DMS79 (cell line): ENCODE measurements around the gene CDK14.
"Not testable (repeated sequence)": the region's sequence is repeated elsewhere in the genome, so short reads cannot be mapped to it uniquely, and the experiment has no call there.

ENCODE experiments used
- DNase-seq: peaks from one replicate; lab custom pipeline; 2025; lab: John Stamatoyannopoulos, UW

The CDK14 gene

DNA sequence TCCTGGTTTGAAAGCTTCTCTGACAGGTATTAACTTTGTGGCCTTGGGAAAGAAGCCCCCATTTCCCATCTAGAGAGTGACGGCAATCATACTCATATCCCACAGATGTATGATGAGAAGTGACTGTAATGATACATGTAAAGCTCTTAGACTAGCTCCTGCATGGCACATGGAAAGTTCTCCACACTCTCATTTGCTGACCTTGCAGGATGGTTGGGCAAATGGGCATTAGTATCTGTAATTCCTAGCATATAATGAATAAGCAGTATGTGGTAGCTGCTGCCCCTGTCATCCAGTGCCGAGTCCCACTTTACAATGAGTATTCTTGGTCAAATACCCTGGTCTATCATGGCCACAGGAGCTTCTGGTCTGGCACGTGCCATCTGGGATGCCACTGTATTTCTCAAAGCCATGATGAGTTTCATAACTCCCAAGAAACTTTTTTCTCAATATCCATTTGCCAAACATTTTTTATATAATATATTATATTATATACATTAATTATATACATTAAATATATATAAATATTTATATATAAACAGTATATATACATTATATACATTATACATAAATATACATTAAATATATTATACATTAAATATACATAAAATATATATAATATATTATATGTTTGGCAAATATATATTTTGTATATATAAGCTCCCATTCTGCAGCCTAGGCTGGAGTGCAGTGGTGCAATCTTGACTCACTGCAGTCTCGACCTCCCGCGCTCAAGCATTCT, 561.6 kb downstream of the CDK14 start:
- no peak for DNase-seq

DNA sequence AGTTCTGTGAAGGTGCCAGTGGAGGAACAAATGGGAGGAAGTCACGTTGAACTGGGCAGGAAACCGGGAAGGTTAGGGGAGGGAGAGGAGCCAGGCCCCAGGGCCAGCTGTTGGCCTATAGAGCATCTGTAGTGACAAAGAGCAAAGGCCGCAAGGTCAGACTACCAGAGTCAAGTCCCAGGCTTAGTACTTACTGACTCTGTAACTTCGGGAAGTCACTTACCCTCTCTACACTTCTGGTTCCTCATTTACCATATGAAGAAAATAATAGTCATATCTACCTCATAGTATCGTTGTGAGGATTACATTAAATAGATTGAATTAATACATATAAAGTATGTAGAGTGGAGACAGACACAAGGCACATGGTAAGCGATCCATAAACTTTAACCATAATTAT, 566.3 kb downstream of the CDK14 start:
- DNase-seq: no peak

DNA sequence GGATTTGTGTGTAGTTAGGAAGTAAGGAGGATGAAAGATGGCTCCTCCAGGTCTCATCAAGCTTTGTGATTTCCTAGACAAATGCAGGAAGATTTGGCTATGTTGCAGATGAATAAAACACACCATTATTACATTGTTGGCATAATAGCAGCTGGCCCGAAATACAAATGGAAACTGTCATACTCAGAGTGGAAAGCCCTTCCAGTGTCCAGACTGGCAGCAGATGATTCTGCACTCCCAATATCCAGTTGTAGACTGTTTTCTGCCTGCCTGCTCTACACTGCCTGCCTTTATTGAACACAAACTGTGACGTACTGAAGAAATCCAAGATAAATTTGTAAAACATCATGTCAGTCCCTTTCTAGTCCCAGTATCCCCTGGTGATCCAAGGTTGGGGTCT, 568.4 kb downstream of the CDK14 start:
- no peak for DNase-seq

DNA sequence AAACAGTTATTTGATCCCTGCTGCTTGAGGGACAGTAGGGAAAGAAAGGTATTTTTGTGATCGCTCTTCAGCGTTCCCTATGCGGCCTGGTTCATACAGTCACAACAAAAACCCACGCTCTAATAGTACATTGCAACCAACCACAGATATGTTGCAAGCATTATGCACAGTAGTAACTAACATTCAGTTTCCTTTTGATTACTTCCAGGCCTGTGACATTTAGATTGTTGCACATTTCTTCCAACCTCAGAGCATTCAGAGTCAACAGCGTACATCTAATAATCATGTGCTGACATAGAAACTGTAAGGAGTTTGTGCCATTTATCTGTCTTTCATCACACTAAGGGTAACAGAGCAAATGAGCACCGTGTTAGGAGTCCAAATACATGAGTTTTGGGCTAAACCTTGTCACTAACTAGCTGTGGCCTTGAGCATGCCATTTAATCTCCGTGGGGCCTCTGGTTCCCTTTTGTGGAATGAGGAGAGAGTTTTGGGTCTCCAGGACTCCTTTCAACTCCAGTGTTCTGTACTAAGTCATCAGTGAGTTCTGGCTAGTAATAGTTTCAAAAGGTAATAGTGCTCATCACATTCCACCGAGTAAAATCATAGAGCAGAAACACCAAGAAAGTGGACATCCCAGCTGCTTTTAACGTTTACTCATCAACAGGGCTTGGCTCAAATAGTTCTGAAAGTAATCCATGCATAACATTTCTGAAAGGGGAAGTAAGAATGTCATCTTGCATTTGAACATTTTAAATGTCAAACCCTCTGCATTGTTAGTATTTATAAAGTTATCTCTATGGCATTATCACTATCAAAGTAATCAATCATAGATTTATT, 569.1 kb downstream of the CDK14 start:
- DNase-seq: no peak

DNA sequence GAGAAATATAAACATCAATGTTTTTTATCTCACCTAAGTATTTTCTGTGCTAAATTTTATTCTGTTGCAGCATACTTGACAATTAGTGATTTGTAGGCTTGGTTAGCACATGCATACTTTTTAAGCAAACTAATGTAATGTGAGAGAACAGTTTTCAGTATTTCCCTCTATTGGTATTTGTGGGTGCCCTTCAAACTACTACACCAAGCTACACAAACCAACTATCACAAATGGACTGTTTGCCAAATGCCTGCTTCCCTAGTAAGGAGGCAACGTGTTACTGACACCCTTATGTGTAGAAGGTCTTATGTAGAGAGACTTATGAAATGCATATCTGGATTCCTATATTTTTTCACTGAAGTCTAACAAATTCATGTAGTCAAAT, 569.7 kb downstream of the CDK14 start:
- no peak for DNase-seq

DNA sequence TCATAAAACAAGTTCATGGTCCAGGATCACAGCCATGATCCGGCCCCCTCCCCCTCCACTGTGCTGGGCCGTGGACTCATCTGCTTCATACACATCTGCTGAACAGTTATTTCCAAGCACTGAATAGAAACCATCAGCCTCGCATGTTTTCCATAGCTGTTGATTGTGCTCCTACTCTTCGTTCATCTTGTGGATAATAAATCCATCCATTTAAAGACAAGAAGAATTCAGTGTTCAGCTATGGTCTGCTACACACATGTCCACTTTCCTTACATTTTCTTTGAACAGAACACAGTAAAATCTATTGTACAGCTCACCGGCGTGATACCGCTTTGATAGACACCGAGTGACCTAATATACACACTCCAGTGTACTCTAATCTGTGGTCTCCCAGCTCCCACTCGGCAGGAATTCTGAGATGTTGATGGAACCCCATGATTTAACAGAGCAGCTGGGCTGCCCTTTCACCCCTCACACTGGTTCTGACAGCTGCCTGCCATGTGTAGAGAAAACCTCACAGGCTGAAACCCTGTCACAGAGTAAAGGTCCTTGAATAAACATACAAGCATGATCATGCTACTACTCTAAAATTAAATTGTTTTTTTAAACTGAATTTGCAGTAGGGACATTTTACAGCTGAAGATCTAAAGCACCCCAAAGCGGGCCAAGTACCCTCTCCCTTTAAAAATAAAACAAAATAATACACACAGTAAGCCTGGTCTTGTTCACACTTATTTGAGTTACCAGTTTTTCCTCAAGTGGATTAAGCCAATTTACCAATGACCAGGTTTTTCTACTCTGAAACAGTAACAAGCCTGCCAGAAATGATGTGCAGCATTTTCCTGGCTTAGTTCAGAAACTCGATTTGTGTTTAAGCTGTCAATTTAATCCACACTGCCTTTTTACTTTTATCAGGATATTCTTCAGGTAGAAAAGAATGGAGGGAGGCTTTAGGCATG, 573.0 kb downstream of the CDK14 start:
- DNase-seq: no peak

DNA sequence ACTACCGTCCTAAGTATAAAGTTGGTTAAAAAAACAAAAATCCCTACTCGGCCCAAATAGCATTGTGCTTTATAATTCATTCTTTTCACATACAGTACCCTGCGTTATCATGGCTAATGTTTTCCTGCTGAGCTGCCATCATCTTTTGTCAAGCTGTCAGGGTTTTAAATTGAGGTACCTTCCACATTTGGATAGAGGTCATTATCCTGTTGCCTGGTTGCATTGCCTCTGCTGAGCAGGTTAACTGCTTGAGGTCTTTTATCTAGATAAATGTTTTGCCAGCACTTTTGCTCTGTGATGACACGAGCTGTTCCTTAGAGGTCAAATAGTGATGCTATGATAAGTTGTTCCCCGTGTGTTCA, 573.7 kb downstream of the CDK14 start:
- no peak for DNase-seq

DNA sequence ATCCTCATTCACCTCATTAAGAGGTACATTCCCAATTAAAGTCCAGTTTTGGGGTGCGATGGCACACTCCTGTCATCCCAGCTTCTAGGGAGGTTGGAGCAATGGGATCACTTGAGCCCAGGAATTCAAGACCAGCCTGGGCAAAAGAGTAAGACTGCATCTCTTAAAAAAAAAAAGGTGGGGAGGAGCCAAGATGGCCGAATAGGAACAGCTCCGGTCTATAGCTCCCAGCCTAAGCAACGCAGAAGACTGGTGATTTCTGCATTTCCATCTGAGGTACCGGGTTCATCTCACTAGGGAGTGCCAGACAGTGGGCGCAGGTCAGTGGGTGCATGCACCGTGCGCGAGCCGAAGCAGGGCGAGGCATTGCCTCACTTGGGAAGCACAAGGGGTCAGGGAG, 577.1 kb downstream of the CDK14 start:
- not testable (repeated sequence) for DNase-seq

DNA sequence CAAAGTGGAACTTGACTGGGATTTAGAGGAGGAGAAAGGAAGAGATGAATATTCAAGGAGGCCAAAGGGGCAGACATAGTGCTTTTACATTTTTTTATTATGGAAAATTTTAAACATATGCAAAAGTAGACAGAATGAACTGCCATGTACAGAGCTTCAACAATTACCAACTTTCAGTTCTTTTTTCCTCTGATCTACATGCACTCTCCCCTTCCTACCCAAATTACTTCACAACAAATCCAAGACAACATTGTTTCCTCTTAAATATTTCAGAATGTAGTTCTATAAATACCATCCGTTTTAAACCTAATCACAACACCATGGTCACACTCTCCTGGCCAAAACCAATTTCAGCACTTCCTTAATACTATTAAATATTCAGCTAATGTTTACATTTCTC, 584.6 kb downstream of the CDK14 start:
- DNase-seq: no peak

DNA sequence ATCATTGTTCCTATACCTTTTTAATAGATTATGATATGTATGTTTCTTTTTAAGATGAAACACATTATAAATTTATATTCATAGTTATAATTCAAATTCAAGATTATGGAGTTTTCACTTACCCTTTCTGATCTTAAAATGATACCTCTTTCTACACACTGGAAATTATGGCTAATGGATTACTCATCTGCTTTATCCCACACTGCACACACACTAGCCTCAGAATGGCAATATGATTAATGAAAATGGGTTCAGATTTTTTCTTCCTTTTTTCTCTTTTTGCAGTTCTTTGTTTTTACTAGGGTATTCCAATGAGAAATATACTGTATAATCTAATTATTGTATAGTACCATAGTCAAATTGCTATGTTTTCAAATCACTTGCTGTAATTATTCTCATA, 585.8 kb downstream of the CDK14 start:
- no peak for DNase-seq

DNA sequence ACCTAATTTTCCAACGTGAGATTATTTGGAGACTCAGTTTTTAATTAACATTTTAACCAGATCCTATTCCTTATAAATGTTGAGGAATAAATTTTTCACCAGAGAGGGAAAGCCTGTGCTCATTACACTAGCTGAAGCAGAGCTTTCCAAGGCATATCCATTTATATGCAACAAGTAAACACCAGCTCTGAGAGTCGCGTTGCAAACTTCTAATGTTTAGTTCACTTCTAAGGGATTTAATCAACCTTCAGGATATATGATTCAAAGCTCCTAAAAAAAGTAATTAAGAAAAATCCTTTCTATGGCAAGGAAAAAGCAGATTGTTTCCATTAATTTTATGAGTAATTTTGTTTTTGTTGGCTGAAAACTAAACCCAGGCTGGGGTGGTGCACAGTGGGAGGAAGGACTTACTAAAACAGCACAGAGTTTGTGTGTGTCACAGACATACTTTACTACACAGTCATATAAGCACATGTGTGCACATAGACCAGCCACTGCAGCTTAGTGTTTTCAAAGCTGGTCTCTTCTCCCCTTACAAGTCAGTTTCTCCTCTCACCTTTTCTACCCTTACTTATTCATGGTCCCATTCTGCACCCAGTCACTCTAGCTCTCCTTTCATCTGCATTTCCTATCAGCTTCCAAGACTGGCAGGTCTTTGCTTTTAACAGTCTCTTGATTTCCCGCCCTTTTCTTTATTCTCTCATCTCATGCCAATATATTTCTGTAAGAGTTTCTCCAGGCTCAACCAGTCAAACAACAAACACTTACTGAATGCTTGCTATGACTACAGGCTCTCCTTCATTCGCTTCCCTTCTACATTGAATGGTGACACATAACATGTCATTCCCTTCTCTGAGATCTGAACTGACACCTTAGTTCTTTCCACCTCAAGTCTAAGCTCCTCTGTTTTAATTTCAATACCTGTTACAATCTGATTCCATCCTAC, 587.0 kb downstream of the CDK14 start:
- DNase-seq: no peak

DNA sequence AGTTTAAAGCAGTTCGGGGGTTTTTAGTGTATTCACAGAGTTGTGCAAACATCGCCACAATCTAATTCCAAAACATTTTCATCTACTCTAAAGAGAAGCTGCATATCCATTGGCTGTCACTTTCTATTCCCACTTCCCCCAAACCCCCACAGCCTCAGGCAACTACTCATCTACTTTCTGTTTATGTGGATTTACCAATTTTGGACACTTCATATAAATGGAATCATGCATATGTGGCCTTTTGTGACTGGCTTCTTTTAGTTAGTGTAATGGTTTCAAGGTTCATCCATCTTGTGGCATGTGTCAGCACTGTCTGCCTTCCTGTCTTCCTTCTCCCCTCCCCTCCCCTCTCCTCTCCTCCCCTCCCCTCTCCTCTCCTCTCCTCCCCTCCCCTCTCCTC, 589.6 kb downstream of the CDK14 start:
- DNase-seq: no peak

DNA sequence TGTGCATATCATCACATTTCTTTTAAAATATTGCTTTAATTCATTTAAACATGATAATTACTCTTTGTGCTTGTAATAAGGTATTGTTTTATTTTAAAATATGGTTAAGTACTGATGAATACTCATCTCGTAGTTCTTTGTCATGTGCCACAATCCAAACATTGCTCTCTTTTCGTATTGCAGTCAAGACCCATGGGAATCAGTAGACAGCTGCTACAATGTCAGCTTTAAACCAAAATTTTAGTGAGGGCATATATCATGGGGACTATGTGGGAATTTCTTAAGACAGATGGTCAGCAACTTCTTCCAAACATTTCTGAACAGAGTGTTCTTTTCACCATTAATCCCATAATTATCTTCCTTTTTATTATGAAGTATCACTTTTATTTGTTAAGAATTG, 590.9 kb downstream of the CDK14 start:
- DNase-seq: no peak

DNA sequence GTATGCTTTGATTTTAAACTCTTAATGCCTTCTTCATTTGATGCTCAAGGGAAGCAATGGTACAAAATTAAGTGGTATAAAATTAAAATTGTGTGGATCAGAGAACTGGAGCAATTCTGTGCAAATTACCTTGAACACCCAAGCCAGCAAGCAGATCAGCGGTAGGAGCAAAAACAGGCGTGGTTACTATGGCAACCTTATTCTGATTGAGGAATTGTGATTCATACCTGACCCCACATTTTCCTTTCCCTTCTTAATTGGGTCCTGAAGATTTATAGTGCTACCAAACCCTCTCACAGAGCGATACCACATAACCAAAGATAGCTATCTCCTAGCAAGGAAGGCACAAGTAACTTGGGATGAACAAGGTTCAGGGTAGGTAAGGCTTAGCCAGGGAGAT, 595.6 kb downstream of the CDK14 start:
- no peak for DNase-seq

DNA sequence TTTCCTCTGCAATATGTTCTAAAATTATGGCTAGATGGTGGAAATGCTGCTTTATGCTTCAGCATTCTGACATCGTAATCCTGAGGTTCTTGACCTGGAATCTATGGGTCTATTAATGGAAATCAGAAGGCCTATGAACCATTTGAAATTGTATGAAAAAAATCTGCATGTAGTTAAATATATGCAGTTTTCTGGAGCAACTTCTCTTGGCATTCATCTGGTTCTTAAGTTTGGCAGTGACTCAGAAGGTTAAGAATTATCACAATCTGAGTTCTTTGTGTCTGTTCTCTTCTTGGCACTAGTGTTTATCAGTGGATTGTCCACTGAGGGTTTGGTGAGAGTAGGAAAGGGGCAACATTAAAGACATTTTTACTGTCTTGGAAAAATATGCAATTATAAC, 597.0 kb downstream of the CDK14 start:
- no peak for DNase-seq

DNA sequence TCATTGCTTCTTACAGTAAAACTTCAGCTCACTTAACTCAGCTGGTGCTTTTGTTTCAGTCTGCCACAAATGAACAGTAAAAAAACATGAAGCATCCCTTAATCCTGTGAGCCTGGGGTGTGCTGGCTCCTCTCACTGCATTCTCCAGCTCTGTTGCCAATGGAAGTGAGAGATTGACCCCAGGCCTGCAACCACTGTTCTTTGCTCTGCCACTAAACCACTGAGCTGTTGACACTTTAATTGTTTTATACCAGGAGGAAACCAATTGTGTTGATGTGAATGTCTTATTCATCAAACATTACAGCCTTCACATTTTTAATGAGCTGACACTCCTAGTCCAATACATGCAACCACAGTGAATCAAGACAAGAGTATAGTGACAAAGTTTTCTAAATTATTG, 598.7 kb downstream of the CDK14 start:
- no peak for DNase-seq

DNA sequence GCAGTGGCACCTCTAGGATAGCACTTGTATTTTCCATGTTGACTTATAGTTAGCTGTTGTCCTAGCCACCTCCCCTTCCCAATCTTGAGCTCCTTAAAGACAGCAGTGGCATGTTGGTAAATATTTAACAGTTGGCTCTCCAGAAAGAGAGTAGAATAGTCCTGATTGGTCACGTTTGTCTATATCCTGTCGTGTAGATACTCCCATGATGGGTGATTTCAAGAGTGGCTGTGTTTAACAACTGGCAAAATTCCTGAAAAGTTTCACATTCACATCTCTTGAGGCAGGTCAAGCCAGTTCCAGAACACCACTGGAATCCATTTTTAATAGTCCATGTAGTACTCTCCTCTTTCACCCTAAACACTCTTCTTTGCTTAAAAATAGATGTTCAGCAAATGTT, 599.9 kb downstream of the CDK14 start:
- DNase-seq: no peak

DNA sequence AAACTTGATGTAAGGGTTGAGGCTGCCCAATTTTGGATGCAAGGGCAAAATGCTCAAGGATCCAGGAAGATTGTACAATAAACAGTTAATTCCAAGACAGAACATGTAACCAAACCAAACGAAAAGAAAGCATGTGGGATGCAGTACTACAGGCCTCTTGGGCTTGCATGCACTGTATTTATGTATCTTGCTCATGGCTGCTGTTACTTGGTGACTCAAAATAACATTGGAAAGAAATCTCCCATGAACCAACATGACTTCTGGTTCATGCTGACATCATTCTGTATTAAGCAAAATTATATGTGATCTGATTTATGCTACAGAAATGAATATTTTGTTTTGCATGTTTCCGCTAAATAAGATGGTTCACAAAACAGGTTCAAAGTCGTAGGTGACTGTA, 602.2 kb downstream of the CDK14 start:
- DNase-seq: no peak

DNA sequence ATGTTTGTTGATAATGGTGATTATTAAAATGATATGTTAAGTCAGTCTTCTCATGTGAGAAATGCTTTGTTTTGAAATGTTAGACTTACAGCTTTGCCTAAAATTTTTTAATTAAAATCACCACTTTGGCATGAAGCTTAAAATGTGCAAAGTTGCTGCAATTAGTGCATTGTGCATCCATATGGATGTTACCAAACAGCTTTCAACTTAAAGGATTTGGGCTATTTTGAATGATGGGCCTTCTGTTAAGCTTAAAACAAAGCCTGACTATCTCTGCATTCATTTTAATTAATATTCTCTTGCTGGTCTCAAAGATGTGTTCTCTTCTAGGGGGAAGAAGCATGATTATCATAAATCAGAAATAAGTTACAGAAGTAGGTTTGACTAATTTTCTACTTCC, 603.5 kb downstream of the CDK14 start:
- no peak for DNase-seq

DNA sequence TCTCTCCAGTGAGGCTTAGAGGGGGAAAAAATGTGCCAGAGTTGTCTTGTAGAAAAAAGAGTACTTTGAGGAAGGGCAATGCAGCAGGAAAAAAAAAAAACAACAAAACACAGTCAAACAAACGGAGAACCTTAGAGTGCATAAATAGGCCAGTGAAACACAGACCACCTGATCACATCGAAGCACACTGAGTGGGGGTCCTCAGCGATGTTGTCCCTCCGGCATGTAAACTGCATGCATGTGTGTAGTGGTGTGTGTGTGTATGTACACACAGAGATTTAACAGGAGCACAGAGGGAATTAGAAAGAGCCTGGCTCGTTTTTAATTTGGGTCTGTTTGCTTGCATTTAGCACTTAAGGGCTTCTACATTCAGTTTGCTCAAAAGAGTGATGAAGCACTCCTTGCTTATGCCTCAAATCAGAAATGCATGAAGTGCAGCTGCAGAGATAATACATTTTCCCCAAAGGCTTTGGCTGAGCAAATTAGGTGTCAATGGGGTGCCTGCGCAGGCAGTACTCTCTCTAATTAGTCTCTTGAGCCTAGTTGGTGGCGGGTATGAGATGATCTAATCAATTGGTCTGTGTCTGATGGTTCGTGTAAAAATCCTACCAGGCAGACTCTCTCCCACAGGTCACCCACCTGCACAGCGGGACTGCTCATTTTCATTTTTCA, 605.5 kb downstream of the CDK14 start:
- no peak for DNase-seq
